ENCODE data around the gene SLC37A1.

SLC37A1 gene

DNA sequence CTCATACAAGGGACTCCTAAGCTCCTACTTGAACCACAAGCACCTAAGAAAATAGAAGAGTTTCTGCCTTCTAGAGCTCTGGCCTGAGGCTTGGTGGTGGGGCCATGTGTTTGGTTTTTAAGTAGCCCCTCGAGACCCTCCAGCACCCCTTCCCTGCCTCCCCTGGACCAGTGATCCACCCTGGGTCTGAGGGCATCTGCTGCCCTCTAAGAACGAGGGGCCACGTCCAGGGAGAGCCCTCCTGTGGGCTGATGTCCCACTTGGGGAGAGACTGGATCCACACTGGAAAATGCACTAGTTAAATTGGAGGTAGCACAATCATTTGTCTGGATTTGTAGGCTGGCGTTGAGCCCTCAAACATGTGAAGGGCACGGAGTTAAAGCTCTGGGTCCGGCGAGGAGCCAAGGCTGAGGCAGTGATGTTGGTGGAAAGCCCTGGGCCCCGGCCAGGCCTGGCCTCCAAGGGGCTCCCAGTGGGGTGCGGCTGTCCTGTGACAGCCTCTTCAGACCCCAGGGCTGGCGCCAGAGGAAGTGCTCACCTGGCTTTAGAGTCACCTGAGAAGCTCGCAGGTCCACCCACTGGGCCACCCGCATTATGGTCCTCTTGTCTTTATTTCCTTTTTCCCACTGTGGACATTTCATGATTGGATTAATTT lies 65.2 kb downstream of the SLC37A1 start:
- no peaks in the 10 kb centered on the region for H3K9me3 ChIP-seq (ENCODE audit: control insufficient read depth, low read length)
- TF ChIP-seq, protein P1, sequence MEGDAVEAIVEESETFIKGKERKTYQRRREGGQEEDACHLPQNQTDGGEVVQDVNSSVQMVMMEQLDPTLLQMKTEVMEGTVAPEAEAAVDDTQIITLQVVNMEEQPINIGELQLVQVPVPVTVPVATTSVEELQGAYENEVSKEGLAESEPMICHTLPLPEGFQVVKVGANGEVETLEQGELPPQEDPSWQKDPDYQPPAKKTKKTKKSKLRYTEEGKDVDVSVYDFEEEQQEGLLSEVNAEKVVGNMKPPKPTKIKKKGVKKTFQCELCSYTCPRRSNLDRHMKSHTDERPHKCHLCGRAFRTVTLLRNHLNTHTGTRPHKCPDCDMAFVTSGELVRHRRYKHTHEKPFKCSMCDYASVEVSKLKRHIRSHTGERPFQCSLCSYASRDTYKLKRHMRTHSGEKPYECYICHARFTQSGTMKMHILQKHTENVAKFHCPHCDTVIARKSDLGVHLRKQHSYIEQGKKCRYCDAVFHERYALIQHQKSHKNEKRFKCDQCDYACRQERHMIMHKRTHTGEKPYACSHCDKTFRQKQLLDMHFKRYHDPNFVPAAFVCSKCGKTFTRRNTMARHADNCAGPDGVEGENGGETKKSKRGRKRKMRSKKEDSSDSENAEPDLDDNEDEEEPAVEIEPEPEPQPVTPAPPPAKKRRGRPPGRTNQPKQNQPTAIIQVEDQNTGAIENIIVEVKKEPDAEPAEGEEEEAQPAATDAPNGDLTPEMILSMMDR (IDR thresholded peaks at IDR 0.05): no peak
- no peaks in the 10 kb centered on the region for H3K27me3 ChIP-seq (ENCODE audit: control insufficient read depth, insufficient read depth, low read length)
- no peak overlapping the region for H3K4me3 ChIP-seq (ENCODE audit: low read depth, low read length)
- H3K4me1 ChIP-seq: peaks cover 6% of the 10 kb centered on the region
- no peak overlapping the region for H3K9ac ChIP-seq
- no peak overlapping the region for H2AFZ ChIP-seq
- H3K36me3 ChIP-seq (ENCODE audit: control insufficient read depth, insufficient read depth, low read length): no peaks in the 10 kb centered on the region
- no peak overlapping the region for H3K27ac ChIP-seq
- H3K79me2 ChIP-seq: no peaks in the 10 kb centered on the region
- no peak overlapping the region for H3K4me2 ChIP-seq (ENCODE audit: low read length)

DNA sequence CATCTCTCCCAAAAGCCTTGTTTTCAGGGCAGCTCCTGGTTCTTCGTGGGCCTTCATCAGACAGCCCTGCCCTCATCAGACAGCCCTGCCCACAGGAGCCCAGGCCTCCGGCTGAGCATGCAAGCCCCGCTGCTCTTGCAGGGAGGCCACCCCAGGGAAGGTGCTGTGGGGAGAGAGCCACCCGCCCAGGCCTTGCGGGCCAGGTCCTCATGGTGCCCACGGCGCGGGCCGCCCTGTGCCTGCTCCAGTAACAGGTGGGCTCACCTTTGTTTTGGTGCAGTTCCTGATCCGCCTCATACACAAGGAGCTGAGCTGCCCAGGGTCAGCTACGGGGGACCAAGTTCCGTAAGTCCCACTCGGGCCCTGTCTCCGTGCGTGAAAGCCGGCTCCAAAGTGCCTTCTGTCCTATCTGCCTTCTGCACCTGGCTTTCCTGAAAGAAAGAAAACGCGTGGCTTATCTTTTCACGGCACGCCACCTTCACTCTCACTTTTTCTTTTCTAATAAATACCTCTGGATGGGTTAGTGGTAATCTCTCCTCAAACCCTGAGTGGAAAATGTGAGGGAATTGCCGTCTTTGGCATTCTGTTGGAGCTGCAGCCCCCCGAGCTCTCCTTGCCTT lies 65.9 kb downstream of the SLC37A1 start:
- no peaks in the 10 kb centered on the region for H3K36me3 ChIP-seq (ENCODE audit: control insufficient read depth, insufficient read depth, low read length)
- H3K4me2 ChIP-seq (ENCODE audit: low read length): no peak overlapping the region
- no peaks in the 10 kb centered on the region for H3K9me3 ChIP-seq (ENCODE audit: control insufficient read depth, low read length)
- no peak overlapping the region for H3K27ac ChIP-seq
- no peak overlapping the region for H3K4me3 ChIP-seq (ENCODE audit: low read depth, low read length)
- no peak overlapping the region for H2AFZ ChIP-seq
- peaks cover 6% of the 10 kb centered on the region for H3K4me1 ChIP-seq
- H3K9ac ChIP-seq: no peak overlapping the region
- H3K27me3 ChIP-seq (ENCODE audit: control insufficient read depth, insufficient read depth, low read length): no peaks in the 10 kb centered on the region
- no peaks in the 10 kb centered on the region for H3K79me2 ChIP-seq
- TF ChIP-seq, protein P1 (IDR thresholded peaks at IDR 0.05): no peak

DNA sequence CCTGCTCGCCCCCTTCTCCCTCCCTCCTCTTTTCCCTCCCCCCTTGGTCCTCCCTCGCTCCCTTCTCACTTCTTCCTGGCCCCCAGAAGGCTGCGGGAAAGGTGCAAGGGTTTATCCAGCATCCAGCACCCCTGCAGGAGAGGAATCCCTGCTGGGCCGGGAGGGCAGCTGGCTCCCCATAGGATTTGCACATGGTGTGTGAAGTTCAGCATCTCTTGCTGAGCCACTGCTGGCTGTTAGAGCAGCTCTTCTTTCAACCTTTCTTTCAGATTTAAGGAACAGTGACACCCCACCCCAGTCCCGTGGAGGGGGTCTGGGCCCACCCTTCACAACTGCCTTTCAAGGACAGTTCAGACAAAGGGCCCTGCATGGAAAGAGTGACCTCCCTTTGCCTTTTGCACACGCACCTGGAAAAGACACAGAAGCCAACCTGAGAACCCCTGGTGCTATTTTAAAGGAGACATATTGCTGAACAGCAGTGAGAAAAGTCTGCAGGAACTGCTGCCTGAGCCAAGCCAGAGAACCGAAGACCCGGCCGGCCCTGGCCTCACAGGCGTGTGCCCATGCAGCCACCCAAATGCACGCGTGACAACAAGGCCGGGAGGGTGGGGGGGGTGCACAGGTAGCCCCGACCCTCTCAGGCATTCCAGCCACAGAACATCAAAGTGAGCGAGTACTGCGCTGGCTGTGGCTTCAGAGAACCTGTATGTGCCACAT lies 66.6 kb downstream of the SLC37A1 start:
- Histone ChIP-seq H3K79me2 (no peaks in the 10 kb centered on the region), H3K36me3 (ENCODE audit: control insufficient read depth, insufficient read depth, low read length) (no peaks in the 10 kb centered on the region), H3K27me3 (ENCODE audit: control insufficient read depth, insufficient read depth, low read length) (no peaks in the 10 kb centered on the region), H3K9ac (no peak overlapping the region), H2AFZ (no peak overlapping the region), H3K9me3 (ENCODE audit: control insufficient read depth, low read length) (no peaks in the 10 kb centered on the region), H3K27ac (no peak overlapping the region), H3K4me1 (peaks cover 6% of the 10 kb centered on the region), H3K4me3 (ENCODE audit: low read depth, low read length) (no peak overlapping the region), H3K4me2 (ENCODE audit: low read length) (no peak overlapping the region)
- TF ChIP-seq, protein P1 (IDR thresholded peaks at IDR 0.05): no peak

DNA sequence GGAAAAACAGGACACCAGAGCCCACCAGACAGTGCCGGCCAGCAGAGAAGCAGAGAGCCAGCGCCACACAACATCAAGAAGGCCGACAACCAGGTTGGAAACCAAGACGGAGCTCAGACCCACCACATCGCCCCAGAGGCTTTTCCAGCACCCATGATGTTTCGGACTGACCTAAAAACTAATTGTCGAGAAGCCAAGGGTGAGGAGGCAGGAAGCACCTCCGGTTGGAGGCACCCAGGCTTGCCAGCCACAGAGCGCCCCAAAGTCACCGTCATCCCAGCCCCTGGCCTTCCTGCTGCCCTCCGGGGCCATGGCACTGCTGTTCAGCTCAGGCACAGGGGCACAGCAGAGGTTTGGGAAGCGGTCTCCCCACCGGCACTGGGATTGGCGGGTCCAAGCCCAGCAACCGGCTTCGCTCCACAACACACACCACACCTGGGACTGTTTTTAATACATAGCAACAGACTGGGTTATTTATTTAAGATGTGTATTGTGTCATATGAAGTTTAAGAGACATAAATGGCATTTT lies 67.2 kb downstream of the SLC37A1 start:
- Histone ChIP-seq H3K9ac (no peak overlapping the region), H3K27ac (no peak overlapping the region), H3K36me3 (ENCODE audit: control insufficient read depth, insufficient read depth, low read length) (no peaks in the 10 kb centered on the region), H3K4me1 (peaks cover 6% of the 10 kb centered on the region), H2AFZ (no peak overlapping the region), H3K4me2 (ENCODE audit: low read length) (no peak overlapping the region), H3K27me3 (ENCODE audit: control insufficient read depth, insufficient read depth, low read length) (no peaks in the 10 kb centered on the region), H3K9me3 (ENCODE audit: control insufficient read depth, low read length) (no peaks in the 10 kb centered on the region), H3K79me2 (no peaks in the 10 kb centered on the region), H3K4me3 (ENCODE audit: low read depth, low read length) (no peak overlapping the region)
- TF ChIP-seq, protein P1 (IDR thresholded peaks at IDR 0.05): no peak
